Left cardiac atrium (tissue), 4 donors: Measurements from ENCODE around the gene FOLR2. TPM values are rescaled to one million over a fixed set of nuclear protein-coding genes. Genes with fewer than 3 reads are reported as not detected.
"Not testable (repeated sequence)": the region's sequence is repeated elsewhere in the genome, so short reads cannot be mapped to it uniquely, and the experiment has no call there.

Source experiments
- ATAC-seq, 2 donors: fragments of 200-7000 bp; cut with Tn5 transposase; one replicate each; pipeline ENCODE4 v1.9.1; 2020; ENCODE audit warnings: mild to moderate bottlenecking in 2 of 2, moderate library complexity in 2 of 2
- DNase-seq: peaks from one replicate; pipeline ENCODE4 v3.0.0-alpha.2; 2020
- intact Hi-C, 2 donors: fragments of 100-400 bp; cut with DNase I; formaldehyde crosslinking; loops; one replicate each; pipeline versions ENCODE4 v1.14.1 to v1.15.1; 2022 to 2023
- long read RNA-seq: library from polyadenylated mRNA; unstranded; transcript quantifications from one replicate; pipeline ENCODE4 v2.0.0, GENCODE V29; 2021
- total RNA-seq, 2 donors: library from RNA; stranded (reverse); fragmentation: NEBNext Ultra II Directional; extraction: Animal tissue kit (Norgen Biotek cat#: 25700); gene quantifications; one replicate each; pipeline ENCODE4 v1.2.1, GENCODE V29; 2021
- donor health status: DM: no; HTN: yes; CAD: no.
- donor health status: DM: no; HTN: yes; CAD: no; lungs with severe emphysema.
- donor health status: DM: yes; HTN: yes; CAD: no.
- donor health status: Dilated cardiomyopathy.

The FOLR2 gene
- total RNA-seq = 10 to 100 TPM; 24.0 to 57.0 TPM
- long read RNA-seq, partial matches to known transcripts = 3 of 6 reads
- long read RNA-seq, other reads (novel, unspliced or antisense) = 0 of 6 reads

DNA sequence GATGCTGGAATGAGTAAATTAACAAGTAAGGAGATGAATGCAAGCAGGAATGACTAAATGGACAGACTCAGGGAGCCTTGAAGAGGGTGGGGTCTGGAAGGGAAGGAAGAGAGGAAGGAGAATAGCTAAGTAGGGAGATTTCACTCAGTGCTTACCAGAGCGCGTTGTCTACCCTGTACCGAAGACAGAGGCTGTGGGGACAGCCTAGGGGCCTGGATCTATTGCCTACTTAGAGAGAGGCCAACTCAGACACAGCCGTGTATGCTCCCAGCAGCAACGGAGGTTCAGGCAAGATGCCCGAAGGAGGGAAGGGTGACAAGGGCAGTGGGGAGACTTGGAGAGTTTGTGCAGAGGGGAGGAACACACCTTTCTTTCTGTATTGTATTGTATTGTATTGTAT lies at the start of gene FOLR2:
TSS of gene FOLR2 (plus strand) at position 157 of the 400 bp plus-strand sequence. CDS start 1,791 bp downstream, outside the sequence.
- intact Hi-C loops = no loop called here
- DNase-seq = no peak
- ATAC-seq = peak in 1 of 2 donors; percentile 63

DNA sequence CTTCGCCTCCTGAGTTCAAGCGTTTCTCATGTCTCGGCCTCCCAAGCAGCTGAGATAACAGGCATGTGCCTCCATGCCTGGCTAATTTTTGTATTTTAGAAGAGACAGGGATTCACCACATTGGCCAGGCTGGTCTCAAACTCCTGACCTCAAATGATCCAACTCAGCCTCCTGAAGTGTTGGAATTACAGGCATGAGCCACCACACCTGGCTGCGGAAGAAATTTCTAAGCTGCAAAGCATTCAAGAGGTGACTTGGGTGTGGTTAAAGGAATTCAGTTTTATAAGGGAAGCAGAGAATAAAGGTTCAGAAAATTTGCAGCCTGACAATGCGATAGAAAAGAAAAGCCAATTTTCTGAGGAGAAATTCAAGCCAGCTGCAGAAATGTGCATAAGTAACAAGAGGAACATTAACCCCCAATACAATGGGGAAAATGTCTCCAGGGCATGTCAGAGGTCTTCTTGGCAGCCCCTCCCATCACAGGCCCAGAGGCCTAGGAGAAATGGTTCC lies 47.5 kb upstream of the FOLR2 start:
- intact Hi-C loops, ATAC-seq, DNase-seq: not testable (repeated sequence)

DNA sequence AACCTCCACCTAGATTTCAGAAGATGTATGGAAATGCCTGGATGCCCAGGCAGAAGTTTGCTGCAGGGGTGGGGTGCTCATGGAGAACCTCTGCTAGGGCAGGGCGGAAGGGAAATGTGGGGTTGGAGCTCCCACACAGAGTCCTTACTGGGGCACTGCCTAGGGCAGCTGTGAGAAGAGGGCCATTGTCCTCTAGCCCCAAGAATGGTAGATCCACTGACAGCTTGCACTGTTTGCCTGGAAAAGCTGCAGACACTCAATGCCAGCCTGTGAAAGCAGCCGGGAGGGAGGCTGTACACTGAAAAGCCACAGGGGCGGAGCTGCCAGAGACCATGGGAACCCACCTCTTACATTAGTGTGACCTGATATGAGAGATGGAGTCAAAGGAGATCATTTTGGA lies 46.8 kb upstream of the FOLR2 start:
- ATAC-seq, intact Hi-C loops: not testable (repeated sequence)

DNA sequence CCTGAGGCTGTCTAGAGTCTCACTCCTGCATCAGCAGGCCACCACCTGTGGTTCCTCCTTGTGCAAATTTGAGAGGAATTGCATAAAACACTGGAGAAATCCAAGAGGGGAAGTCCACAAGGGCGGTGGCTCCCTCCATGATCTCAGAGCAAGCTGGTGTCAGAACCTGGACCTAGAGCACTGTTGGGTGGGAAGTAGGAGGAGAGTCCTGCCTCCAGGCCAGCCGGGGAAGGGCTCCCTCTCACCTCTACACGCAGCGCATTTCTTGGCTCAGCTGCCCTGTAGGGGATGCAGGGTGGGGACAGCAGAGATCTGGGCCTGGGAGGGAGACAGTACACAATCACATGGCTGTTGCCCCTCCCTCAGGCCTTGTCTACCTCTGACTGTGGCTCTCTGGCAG lies 44.6 kb upstream of the FOLR2 start:
- DNase-seq, intact Hi-C loops, ATAC-seq: not testable (repeated sequence)

More for the DNA sequence above, 46.8 kb upstream of the FOLR2 start:
- DNase-seq = not testable (repeated sequence)

DNA sequence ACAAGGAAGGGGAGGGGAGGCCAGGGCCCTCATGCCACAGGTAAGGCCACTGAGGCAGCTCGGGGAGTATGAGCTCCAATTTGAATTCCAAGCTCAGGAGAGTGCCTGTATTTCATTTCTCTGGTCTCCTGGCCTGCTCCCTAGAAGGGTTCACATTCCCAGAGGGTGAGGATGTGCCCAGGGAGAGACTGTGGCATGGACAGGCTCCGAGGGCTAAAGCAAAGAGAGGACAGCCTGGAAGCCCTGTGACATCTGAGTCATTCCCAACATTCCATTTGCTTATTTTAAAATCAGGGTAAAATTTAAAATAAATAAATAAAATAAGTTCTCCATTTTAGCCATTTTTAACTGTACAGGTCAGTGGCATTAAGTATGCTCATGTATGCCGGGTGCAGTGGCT lies 43.3 kb upstream of the FOLR2 start:
- ATAC-seq (no peak), DNase-seq (no peak)
- intact Hi-C loops = no loop called here

DNA sequence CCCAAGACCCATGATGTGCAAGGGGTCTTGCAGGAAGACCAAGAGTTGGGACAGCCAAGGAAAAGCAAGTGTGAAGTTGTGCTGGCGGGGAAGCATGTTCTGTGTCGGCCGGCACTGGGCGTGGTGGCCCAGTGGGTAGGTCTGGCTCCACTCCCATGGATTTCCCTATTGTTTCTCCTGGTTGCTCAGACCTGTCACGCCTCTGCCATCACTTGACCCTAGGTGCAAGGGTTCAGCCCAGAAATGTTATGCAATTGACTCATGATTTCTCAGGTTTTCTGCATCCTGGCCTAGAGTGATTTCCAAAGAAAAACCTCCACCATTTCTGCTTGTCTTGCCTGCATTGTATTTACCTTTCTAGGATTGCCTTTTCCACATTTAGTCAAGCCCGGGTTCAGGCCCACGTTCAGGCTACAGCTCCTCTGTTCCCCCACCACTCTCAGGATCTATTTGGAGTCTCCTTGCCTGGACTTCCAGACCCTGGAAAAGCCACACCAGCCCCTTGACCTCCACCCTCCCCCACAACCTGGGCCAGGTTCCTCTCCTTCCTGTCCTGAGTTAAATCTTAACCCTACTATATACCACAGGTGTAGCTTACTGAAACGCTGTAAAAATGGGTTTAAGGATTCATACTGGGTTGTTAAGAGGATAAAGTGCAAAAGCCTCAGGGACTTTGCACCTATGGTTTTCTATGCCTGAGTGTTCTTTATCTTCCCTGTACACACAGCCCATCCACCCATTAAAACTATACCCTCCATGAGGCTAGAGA lies 42.1 kb upstream of the FOLR2 start:
- ATAC-seq (no peak), DNase-seq (no peak)
- intact Hi-C loops = no loop called here

DNA sequence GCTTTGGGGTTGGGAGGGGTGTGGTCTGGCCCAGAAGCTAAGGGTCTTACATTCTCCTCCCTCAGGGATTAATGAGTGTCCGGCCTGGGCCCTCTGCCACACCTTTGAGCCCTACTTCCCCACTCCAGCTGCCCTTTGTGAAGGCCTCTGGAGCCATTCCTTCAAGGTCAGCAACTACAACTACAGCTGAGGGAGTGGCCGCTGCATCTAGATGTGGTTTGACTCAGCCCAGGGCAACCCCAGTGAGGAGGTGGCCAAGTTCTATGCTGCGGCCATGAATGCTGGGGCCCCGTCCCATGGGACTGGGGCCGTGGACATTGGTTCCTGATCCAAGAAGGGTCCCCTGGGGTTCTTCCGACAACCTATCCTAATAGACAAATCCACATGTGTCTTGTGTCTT lies 38.9 kb upstream of the FOLR2 start:
- intact Hi-C loops = no loop called here
- no peak for ATAC-seq
- DNase-seq = no peak

DNA sequence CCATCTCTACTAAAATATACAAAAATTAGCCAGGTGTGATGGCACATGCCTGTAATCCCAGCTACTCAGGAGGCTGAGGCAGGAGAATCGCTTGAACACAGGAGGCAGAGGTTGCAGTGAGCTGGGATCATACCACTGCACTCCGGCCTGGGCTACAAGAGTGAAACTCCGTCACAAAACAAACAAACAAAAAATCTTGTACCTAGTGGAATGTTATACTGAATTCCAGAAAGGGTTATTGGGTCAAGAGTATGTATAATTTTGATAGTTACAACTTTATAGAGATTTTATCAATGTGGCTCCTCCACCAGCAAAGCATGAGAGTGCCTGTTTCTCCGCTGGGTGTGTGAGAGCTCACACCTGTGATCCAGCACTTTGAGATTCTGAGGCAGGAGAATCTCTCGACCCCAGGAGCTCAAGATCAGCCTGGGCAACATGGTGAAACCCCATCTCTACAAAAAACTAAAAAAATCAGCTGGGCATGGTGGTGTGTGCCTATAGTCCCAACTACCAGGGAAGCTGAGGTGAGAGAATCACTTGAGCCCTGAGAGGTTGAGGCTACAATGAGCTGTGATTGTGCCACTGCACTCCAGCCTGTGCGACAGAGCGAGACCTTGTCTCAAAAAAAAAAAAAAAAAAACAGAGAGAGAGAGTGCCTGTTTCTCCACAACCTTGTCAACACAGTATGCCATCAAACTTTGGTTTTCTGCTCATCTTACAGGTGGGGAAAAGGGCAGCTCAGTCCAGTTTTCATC lies 37.4 kb upstream of the FOLR2 start:
- DNase-seq (no peak), ATAC-seq (no peak)
- intact Hi-C loops = no loop called here

DNA sequence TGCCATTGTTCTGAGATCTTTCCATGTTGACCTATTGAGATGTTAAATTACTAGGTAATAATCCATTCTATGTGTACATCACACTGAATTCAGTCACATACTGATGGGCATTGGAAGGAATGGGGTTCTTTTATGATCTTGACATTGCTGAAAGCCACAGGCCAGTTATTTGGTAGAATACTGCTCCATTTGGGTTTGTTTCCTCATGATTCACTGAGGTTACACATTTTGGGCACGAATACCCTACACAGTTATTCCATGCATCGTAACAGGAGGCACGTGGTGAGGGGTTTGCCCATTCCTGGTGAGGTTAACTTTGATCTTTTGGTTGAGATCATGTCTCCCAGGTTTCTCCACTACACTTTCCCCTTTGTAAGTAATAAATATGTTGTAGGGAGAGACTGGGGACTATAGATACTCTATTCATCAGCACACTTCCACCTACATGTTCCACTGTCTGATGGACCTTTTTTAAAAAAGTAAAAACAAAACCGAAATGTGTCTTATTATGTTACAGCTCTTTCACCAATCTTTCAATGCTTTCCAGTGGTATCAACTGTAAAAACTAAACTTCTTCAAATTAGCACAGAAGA lies 36.7 kb upstream of the FOLR2 start:
- intact Hi-C loops = no loop called here
- ATAC-seq (no peak), DNase-seq (no peak)

DNA sequence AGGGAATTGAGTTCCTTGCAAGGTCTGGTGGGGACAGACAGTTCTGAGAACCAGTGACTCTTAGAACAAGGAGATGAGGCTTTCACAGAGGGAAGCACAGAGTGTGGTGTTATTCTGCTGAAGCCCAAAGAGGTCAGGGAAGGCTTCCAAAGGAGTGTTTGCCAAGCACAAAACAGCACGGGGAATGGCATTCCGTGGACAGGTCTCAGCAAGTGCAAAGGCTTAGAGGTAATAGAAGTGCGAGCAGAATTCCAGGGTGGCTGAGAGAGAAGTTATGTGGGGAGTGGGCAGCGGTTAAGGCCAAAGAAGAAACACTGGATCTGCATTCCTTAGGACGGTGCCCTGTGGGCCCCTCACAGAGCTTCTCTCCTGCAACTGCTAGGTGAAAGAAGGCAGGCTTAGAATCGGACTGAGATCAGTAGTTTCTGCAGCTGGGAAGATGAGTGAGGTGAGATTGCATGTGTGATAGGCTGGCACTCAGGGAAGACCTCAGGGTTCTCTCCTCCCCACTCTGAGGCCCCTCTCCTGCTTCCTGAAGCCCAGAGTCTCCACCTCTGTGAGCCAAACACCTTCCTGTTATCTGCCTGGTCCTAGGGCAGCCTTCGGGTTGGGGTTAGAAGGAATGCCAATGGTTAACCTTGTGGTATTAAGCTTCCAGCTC lies 35.6 kb upstream of the FOLR2 start:
- peak in 1 of 2 donors; percentile 13 for ATAC-seq
- intact Hi-C loops, DNase-seq: not testable (repeated sequence)

DNA sequence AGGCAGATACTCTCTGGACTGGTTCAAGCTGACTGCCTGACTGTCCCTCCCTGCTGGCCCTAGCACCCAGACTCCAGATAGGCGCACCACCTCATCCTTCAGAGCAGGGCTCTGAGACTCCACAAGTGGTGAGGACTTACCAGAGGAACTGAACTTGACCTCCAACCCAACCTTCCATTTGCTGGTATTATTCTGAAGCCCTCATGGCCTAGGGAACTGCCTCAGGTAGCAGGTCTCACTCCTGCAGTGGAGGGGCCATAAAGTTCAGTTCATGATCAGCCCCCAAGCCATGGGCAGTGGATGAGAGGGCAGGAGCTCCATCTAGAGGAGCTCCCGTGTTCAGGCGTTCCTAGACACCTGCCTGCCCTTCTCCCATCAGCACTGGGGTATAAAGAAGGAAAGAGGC lies 35.0 kb upstream of the FOLR2 start:
- ATAC-seq, DNase-seq: not testable (repeated sequence)

DNA sequence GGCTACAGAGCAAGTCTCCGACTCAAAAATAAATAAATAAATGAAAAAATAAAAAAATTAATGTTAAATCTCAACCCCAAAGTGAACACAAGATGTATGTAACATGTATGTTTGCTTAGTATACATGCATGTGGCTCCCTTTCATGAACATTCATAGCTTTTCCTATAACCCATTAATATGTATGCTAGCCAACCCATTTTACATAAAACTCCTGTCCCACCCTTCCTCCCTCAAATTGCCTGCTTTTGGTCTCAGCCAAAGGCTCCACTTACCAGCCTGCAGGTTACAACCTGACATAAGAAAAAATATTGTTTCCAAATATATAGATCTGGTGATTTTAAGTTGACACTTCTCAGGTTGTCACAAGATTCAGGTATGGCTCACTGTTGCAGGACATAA lies 28.3 kb upstream of the FOLR2 start:
- intact Hi-C loops = no loop called here
- DNase-seq = no peak
- no peak for ATAC-seq

More for the DNA sequence above, 35.0 kb upstream of the FOLR2 start:
- intact Hi-C loops = not testable (repeated sequence)

DNA sequence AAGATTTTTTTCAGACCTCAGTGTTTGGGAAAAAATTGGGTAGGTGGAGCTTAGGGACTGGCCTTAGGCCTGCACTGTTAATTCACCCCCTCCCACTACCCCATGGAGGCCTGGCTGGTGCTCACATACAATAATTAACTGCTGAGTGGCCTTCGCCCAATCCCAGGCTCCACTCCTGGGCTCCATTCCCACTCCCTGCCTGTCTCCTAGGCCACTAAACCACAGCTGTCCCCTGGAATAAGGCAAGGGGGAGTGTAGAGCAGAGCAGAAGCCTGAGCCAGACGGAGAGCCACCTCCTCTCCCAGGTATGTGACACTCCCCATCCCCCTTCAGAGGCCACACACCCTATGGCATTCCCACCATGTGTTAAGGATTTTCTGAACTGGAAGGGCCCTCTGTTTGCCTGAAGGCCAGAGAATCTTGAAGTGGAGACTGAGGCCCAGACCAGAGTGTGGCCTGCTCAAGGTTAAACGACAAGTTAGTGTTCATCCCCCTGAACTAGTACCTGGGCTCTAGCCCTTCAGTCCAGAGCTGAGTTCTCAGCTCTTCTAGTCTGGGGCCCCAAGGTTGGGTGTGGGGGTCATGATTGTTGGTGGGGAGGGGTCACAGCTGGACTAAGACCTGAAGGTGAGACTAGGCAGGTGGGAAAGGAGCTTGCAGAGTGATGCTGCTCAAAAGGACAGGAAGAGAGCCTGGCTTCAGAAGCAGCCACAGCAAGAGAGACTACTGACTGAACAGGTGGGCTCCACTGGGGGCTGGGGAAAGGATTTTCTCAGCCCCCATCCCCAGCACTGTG lies 26.9 kb upstream of the FOLR2 start:
- intact Hi-C loops = no loop called here
- no peak for DNase-seq
- peak; percentile 52 to 94 for ATAC-seq

DNA sequence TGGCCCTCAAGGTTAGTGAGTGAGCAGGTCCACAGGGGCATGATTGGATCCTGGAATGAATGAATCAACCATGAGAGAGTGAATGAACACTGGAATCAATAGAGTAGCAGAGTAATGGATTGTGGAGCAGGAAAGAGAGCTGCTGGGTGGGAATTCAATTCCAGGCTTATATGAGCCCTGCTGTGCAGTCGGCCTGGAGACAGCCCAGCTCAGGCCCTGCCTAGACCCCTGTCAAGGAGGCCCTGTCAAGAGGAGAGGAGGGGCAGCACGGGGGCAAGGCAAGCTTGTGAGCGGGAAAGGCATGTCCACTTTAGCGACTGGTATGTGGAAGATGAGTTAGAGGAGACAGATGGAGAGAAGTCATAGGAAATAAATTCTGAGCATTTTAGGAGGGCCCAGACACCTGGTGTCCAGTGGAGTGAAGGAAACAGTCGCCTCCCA lies 25.9 kb upstream of the FOLR2 start:
- intact Hi-C loops = no loop called here
- ATAC-seq (no peak), DNase-seq (no peak)

DNA sequence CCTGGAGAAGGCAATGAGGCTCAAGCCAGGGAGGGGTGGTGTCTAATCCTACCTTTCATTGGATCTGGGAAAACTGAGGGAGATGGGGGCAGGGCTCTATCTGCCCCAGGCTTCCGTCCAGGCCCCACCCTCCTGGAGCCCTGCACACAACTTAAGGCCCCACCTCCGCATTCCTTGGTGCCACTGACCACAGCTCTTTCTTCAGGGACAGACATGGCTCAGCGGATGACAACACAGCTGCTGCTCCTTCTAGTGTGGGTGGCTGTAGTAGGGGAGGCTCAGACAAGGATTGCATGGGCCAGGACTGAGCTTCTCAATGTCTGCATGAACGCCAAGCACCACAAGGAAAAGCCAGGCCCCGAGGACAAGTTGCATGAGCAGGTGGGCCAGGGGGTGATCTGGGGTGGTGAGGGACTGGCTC lies 24.6 kb upstream of the FOLR2 start, which contains the start of gene FOLR1:
TSS of gene FOLR1 (plus strand) at position 180 of the 421 bp plus-strand sequence. CDS start at position 214, 34 bp downstream.
- DNase-seq (no peak), ATAC-seq (no peak)
- intact Hi-C loops = no loop called here

DNA sequence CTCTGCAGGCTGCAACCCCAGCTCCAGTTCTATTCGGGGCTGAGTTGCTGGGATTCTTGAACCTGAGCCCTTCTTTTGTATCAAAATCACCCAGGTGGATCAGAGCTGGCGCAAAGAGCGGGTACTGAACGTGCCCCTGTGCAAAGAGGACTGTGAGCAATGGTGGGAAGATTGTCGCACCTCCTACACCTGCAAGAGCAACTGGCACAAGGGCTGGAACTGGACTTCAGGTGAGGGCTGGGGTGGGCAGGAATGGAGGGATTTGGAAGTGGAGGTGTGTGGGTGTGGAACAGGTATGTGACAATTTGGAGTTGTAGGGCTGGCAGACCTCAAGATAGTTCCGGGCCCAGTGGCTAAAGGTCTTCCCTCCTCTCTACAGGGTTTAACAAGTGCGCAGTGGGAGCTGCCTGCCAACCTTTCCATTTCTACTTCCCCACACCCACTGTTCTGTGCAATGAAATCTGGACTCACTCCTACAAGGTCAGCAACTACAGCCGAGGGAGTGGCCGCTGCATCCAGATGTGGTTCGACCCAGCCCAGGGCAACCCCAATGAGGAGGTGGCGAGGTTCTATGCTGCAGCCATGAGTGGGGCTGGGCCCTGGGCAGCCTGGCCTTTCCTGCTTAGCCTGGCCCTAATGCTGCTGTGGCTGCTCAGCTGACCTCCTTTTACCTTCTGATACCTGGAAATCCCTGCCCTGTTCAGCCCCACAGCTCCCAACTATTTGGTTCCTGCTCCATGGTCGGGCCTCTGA lies 20.9 kb upstream of the FOLR2 start:
- intact Hi-C loops = no loop called here
- ATAC-seq (no peak), DNase-seq (no peak)

DNA sequence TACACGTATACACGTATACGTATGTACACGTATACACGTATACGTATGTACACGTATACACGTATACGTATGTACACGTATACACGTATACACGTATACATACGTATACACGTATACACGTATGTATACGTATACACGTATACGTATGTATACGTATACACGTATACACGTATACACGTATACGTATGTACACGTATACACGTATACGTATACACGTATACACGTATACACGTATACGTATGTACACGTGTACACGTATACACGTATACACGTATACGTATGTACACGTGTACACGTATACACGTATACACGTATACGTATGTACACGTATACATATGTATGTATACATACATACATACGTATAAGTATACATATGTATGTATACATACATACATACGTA lies 15.1 kb upstream of the FOLR2 start:
- intact Hi-C loops, ATAC-seq, DNase-seq: not testable (repeated sequence)
